ENCODE measurements around the gene GRXCR1. TPM values are rescaled to one million over a fixed set of nuclear protein-coding genes. Genes with fewer than 3 reads are reported as not detected.

The GRXCR1 gene
- total and polyA plus RNA-seq, 4 donors = not detected

DNA sequence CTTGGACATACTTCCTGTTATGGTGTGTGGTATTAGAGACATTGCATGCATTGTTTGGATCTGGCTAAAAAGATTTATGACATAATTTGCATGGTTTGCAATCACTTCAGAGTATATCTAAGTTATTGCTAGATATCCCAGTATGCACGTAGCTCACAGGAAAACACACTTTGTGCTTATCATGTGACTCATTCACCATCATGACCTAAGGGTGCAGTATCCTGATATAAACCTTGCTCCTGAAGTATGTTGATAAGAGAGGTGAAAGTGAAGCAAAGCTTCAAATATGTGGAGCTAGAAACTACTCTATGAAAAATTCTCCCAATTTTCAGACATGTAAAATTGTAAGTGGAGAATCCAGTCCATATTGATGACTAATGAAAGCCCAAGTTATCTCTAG lies 46.9 kb upstream of the GRXCR1 start:
- peaks cover 0 to 21% (median 8%) of the 10 kb centered on the region in 4 donors for H3K27me3 ChIP-seq (ENCODE audit: control insufficient read depth in 4 of 4, insufficient read depth in 4 of 4, low read length in 3 of 4)
- 16% methylated on average over 1 of the region's 1 CpG for WGBS
- DNase-seq (ENCODE audit: low spot score) = no peak
- TF ChIP-seq, protein P1, sequence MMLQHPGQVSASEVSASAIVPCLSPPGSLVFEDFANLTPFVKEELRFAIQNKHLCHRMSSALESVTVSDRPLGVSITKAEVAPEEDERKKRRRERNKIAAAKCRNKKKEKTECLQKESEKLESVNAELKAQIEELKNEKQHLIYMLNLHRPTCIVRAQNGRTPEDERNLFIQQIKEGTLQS (IDR thresholded peaks at IDR 0.05) = no peak
- TF ChIP-seq JUND (IDR thresholded peaks at IDR 0.05) = no peak
- no peak for TF ChIP-seq HNF4A (conservative IDR thresholded peaks at IDR 0.05)
- no peak for TF ChIP-seq HNF4G (IDR thresholded peaks at IDR 0.05)
- no peak for TF ChIP-seq RXRA (IDR thresholded peaks at IDR 0.05)
- TF ChIP-seq GABPA (IDR thresholded peaks at IDR 0.05 in 1 of 2, conservative IDR thresholded peaks at IDR 0.05 in 1 of 2) = no peak
- TF ChIP-seq FOXA2 (IDR thresholded peaks at IDR 0.05) = no peak
- no peak for TF ChIP-seq RAD21 (IDR thresholded peaks at IDR 0.05)
- TF ChIP-seq NR2F2 (IDR thresholded peaks at IDR 0.05) = no peak
- no peak for TF ChIP-seq SP1 (IDR thresholded peaks at IDR 0.05)
- TF ChIP-seq YY1 (IDR thresholded peaks at IDR 0.05) = no peak
- TF ChIP-seq, protein P2, sequence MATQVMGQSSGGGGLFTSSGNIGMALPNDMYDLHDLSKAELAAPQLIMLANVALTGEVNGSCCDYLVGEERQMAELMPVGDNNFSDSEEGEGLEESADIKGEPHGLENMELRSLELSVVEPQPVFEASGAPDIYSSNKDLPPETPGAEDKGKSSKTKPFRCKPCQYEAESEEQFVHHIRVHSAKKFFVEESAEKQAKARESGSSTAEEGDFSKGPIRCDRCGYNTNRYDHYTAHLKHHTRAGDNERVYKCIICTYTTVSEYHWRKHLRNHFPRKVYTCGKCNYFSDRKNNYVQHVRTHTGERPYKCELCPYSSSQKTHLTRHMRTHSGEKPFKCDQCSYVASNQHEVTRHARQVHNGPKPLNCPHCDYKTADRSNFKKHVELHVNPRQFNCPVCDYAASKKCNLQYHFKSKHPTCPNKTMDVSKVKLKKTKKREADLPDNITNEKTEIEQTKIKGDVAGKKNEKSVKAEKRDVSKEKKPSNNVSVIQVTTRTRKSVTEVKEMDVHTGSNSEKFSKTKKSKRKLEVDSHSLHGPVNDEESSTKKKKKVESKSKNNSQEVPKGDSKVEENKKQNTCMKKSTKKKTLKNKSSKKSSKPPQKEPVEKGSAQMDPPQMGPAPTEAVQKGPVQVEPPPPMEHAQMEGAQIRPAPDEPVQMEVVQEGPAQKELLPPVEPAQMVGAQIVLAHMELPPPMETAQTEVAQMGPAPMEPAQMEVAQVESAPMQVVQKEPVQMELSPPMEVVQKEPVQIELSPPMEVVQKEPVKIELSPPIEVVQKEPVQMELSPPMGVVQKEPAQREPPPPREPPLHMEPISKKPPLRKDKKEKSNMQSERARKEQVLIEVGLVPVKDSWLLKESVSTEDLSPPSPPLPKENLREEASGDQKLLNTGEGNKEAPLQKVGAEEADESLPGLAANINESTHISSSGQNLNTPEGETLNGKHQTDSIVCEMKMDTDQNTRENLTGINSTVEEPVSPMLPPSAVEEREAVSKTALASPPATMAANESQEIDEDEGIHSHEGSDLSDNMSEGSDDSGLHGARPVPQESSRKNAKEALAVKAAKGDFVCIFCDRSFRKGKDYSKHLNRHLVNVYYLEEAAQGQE (IDR thresholded peaks at IDR 0.05) = no peak
- TF ChIP-seq, protein P3, sequence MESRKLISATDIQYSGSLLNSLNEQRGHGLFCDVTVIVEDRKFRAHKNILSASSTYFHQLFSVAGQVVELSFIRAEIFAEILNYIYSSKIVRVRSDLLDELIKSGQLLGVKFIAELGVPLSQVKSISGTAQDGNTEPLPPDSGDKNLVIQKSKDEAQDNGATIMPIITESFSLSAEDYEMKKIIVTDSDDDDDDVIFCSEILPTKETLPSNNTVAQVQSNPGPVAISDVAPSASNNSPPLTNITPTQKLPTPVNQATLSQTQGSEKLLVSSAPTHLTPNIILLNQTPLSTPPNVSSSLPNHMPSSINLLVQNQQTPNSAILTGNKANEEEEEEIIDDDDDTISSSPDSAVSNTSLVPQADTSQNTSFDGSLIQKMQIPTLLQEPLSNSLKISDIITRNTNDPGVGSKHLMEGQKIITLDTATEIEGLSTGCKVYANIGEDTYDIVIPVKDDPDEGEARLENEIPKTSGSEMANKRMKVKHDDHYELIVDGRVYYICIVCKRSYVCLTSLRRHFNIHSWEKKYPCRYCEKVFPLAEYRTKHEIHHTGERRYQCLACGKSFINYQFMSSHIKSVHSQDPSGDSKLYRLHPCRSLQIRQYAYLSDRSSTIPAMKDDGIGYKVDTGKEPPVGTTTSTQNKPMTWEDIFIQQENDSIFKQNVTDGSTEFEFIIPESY (IDR thresholded peaks at IDR 0.05) = no peak
- TF ChIP-seq, protein P4, sequence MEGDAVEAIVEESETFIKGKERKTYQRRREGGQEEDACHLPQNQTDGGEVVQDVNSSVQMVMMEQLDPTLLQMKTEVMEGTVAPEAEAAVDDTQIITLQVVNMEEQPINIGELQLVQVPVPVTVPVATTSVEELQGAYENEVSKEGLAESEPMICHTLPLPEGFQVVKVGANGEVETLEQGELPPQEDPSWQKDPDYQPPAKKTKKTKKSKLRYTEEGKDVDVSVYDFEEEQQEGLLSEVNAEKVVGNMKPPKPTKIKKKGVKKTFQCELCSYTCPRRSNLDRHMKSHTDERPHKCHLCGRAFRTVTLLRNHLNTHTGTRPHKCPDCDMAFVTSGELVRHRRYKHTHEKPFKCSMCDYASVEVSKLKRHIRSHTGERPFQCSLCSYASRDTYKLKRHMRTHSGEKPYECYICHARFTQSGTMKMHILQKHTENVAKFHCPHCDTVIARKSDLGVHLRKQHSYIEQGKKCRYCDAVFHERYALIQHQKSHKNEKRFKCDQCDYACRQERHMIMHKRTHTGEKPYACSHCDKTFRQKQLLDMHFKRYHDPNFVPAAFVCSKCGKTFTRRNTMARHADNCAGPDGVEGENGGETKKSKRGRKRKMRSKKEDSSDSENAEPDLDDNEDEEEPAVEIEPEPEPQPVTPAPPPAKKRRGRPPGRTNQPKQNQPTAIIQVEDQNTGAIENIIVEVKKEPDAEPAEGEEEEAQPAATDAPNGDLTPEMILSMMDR (IDR thresholded peaks at IDR 0.05; ENCODE audit: low read depth, low read length, missing input control) = no peak
- H3K27ac ChIP-seq (ENCODE audit: low read depth in 1 of 2, low read length in 2 of 2) = no peak overlapping the region
- H3K36me3 ChIP-seq (ENCODE audit: control insufficient read depth in 4 of 4, insufficient read depth in 3 of 4, low read depth in 1 of 4, low read length in 3 of 4) = no peaks in the 10 kb centered on the region
- no peak overlapping the region for H3K4me3 ChIP-seq (ENCODE audit: low read depth in 1 of 3, low read length in 3 of 3)
- no peaks in the 10 kb centered on the region for H3K4me1 ChIP-seq (ENCODE audit: control insufficient read depth in 4 of 4, insufficient read depth in 4 of 4, low read length in 3 of 4)
- peaks cover 1 to 24% (median 12%) of the 10 kb centered on the region in 4 donors for H3K9me3 ChIP-seq (ENCODE audit: control insufficient read depth in 4 of 4, low read length in 3 of 4)
- no peak overlapping the region for H3K9ac ChIP-seq (ENCODE audit: low read depth in 1 of 2, low read length in 2 of 2)

DNA sequence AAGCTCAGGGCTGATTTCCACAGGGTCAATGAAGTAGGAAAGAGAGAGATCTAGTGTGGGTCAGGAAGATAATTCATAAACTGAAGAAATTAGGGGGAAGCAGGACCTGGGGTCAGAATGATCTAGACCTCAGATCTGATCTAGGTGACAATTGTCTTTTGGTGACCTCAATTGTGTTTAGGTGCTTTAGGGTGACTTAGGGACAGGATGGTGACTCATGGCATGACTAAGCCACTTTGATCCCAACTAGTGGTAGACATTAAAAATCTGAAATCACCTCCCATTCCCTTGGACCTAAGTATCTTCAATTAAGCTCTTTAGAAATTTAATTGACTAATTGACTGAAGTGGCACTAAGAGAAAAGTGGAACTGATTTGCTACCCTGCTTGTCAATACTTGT lies 36.7 kb upstream of the GRXCR1 start:
- H3K4me1 ChIP-seq (ENCODE audit: control insufficient read depth in 4 of 4, insufficient read depth in 4 of 4, low read length in 3 of 4) = no peaks in the 10 kb centered on the region
- H3K9me3 ChIP-seq (ENCODE audit: control insufficient read depth in 4 of 4, low read length in 3 of 4) = peaks cover 0 to 4% (median 0%) of the 10 kb centered on the region in 4 donors
- TF ChIP-seq, protein P5, sequence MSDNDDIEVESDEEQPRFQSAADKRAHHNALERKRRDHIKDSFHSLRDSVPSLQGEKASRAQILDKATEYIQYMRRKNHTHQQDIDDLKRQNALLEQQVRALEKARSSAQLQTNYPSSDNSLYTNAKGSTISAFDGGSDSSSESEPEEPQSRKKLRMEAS (IDR thresholded peaks at IDR 0.05) = no peak
- TF ChIP-seq RXRA (IDR thresholded peaks at IDR 0.05) = no peak
- H3K27ac ChIP-seq (ENCODE audit: low read depth in 1 of 2, low read length in 2 of 2) = no peak overlapping the region
- no peak overlapping the region for H3K9ac ChIP-seq (ENCODE audit: low read depth in 1 of 2, low read length in 2 of 2)
- no peak overlapping the region for H3K4me3 ChIP-seq (ENCODE audit: low read depth in 1 of 3, low read length in 3 of 3)
- no peaks in the 10 kb centered on the region for H3K36me3 ChIP-seq (ENCODE audit: control insufficient read depth in 4 of 4, insufficient read depth in 3 of 4, low read depth in 1 of 4, low read length in 3 of 4)
- H3K27me3 ChIP-seq (ENCODE audit: control insufficient read depth in 4 of 4, insufficient read depth in 4 of 4, low read length in 3 of 4) = peaks cover 0 to 28% (median under 1%) of the 10 kb centered on the region in 4 donors
- no peak for DNase-seq (ENCODE audit: low spot score)

All from liver (tissue), 9 donors.